SKM-1 treated with dmso at 0.1 percent for 144 hours (cell line): ENCODE measurements around the gene RAB30.
A peak's percentile ranks its signal among the peaks of the same experiment; 100 is the strongest.

Source experiments
- DNase-seq: peaks from one replicate; lab custom pipeline; 2025; ENCODE audit not compliant: unreplicated experiment; lab: John Stamatoyannopoulos, UW

The RAB30 gene

GRCh38 chr11:83070731-83071566 lies 748 bp downstream of the RAB30 start:
- DNase-seq: no peak

DNA sequence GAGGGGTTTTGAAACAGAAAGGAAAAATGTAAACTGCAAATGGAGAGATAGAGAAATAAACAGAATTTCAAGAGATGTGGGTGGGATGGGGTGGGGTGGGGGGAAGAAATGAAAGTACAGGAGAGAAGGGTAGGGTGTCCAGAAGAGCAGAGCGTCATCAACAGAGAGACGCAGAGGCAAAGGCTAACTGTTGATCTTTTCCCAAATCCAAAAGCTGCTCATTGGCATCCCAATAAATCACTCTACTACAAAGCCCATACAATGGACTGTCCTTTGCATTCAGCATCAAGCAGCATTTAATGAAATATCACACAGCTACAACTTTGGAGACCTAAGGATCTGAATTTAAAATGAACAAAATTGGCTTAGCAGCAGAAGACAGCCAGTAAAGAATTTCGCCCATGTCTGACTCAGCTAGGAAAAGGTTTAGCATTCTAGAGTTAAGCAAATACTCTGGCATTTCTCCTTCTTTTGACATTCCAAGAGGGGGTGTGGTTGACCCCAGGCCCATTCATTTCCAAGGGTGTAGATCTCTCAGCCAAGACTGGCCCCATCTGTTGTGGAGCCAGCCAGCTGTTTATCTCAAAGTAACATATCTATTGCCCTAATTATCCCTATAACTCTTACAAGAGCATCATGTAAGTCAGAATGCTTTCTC lies 1.5 kb downstream of the RAB30 start:
- DNase-seq: no peak

GRCh38 chr11:83069441-83070043 lies 2.2 kb downstream of the RAB30 start:
- no peak for DNase-seq

- DNase-seq: no peak
These were observed 3.1 kb downstream of the RAB30 start for GRCh38 chr11:83068568-83068967.

- DNase-seq: no peak
These were observed 7.7 kb downstream of the RAB30 start for GRCh38 chr11:83064011-83064410.

- DNase-seq: peak; percentile 29
These were observed 8.5 kb downstream of the RAB30 start for GRCh38 chr11:83063073-83063754.

GRCh38 chr11:83061883-83062282 lies 9.8 kb downstream of the RAB30 start:
- no peak for DNase-seq

- DNase-seq: no peak
These were observed 10.7 kb downstream of the RAB30 start for GRCh38 chr11:83060965-83061364.

DNA sequence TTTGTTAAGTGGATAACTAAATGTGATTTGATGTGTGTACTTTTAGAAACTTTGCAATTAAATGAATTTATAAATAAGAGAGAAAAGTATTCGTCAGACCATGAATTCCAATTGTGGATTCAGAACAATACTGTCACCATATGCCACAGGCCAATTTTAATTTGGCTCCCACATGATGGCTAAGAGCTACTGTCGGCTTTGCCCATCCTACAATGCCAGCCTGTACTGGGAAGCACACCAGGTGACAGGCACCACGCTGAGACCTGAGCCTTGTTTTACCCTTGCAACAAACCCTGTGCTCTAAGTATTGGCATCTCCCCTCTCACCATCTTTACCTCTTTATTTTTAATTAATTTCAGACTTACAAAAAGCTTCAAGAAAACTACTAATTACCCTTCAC lies 14.0 kb downstream of the RAB30 start:
- no peak for DNase-seq

GRCh38 chr11:83056611-83057010 lies 15.1 kb downstream of the RAB30 start:
- DNase-seq: no peak

GRCh38 chr11:83056204-83056603 lies 15.5 kb downstream of the RAB30 start:
- no peak for DNase-seq

DNA sequence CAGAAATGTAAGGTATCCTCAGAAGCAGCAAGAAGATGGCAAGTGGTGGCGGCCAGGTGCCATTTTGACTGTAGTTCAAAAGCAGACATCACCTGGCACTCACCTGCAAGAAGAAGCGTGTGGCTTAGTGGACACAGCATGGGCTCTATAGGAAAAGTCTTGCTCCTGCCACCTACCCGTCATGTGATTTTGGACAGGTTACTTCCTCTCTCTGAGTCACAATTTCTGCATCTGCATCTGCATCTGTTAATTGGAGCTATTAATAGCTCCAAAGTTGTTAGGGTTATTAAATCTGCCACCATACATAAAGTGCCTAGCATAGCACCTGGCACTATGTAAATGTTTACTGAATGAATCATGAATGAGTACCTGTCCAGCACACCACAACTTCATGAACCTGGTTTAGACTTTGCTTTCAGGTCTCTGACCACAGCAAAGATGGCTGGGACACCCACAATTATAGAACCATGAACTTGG lies 16.8 kb downstream of the RAB30 start:
- DNase-seq: no peak

GRCh38 chr11:83054001-83054400 lies 17.7 kb downstream of the RAB30 start:
- no peak for DNase-seq

DNA sequence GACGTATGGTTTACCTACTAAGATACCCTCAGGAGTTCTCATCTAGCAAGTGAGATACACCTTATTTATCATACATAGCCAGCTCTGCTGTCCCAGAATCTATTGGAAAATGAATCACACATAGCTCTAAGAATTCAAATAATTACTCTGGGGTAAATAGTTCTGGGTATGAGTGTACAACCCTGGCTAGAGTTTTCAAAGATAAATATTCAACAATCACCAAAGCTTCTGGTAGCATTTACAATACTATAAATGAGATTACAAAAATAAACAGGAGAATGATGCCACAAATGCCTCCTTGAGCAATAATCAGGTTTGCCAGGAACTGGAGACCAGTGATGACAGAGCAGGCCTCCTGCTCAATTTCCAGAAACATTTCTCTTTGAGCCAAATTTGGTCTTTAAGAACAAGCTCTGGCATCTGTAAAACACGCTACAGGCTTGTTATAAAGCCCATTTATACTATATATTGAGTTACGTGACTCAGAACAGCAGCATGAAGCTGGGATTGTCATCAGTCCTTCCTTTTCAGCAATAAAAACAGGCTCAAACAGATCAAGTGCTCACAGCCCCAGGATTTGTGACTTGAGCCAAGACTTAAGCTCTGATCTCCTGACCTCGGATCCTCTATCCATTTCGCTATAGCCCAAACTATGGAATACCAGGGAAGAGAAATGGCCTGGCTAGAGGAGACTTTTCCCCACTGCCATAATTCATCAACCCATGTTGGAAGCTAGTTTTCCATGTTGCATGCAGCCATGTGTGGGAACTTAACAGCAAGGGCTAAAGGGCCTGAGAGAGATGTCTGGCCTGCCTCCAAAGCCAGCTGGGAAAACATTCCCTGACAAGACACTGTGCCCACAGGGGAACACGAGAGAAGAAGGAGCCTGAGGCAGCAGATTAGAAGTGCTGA lies 19.7 kb downstream of the RAB30 start:
- DNase-seq: no peak

- DNase-seq: no peak
These were observed 24.0 kb downstream of the RAB30 start for GRCh38 chr11:83047515-83048225.

GRCh38 chr11:83046621-83047172 lies 25.0 kb downstream of the RAB30 start:
- DNase-seq: no peak

DNA sequence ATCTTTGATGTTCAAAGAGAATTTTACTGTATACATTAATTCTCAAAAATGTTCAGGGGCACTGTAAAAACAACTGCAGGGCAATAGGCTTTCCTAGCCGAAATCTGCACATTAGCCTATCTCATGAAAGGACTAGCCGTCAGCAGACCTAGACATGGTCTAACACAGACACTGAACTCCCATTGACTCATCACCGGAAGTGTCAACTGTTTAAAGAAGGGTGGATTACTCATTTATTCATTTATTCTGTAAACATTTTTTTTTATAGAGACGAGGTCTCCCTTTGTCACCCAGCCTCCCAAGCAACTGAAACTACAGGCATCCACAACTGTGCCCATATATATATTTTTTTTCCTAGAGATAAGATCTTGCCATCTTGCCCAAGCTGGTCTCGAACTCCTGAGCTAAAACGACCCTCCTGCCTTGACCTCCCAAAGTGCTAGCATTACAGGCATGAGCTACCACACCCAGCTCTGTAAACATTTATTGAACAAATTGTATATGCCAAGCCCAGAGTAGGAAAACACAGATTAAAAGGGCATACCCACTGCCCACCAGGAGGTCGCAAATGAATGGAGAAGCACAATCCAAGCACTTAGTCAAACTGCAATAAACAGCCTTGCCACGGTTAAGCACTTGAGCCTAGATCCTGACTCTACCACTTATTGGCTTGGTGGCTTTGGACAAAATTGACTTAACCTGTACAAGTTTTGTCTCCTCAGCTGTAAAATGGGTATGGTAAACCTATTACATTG lies 26.6 kb downstream of the RAB30 start:
- no peak for DNase-seq

GRCh38 chr11:83042964-83043711 lies 28.6 kb downstream of the RAB30 start:
- no peak for DNase-seq
